ENCODE data around the gene DYNLT1.

The DYNLT1 gene

DNA sequence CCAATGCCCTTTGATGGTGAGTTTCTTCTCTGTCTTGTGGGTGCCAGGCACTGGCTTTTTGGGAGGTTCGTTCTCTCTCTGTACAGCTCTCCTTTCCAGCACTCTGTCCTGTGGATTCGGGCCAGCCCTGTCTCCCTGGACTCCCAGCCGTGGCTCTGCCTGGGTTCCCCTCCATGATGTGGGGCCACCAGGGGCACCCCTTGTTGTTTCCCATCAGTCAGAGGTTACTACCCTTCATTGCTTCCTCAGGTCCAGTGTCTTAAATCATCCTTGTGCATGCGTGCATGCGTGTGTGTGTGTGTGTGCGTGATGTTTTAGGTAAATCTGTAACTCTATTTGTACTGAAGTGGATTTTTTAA is 40.5 kb downstream of the DYNLT1 start:
- TF ChIP-seq, protein P1, sequence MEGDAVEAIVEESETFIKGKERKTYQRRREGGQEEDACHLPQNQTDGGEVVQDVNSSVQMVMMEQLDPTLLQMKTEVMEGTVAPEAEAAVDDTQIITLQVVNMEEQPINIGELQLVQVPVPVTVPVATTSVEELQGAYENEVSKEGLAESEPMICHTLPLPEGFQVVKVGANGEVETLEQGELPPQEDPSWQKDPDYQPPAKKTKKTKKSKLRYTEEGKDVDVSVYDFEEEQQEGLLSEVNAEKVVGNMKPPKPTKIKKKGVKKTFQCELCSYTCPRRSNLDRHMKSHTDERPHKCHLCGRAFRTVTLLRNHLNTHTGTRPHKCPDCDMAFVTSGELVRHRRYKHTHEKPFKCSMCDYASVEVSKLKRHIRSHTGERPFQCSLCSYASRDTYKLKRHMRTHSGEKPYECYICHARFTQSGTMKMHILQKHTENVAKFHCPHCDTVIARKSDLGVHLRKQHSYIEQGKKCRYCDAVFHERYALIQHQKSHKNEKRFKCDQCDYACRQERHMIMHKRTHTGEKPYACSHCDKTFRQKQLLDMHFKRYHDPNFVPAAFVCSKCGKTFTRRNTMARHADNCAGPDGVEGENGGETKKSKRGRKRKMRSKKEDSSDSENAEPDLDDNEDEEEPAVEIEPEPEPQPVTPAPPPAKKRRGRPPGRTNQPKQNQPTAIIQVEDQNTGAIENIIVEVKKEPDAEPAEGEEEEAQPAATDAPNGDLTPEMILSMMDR (IDR thresholded peaks at IDR 0.05; ENCODE audit: extremely low read depth, missing control alignments), result no peak
- DNase-seq (ENCODE audit: low spot score), result no peak

- DNase-seq (ENCODE audit: low spot score), result no peak
- TF ChIP-seq, protein P1 (IDR thresholded peaks at IDR 0.05; ENCODE audit: extremely low read depth, missing control alignments), result no peak
Measured at GRCh38 chr6:158603261-158604047, 41.1 kb downstream of the DYNLT1 start.

DNA sequence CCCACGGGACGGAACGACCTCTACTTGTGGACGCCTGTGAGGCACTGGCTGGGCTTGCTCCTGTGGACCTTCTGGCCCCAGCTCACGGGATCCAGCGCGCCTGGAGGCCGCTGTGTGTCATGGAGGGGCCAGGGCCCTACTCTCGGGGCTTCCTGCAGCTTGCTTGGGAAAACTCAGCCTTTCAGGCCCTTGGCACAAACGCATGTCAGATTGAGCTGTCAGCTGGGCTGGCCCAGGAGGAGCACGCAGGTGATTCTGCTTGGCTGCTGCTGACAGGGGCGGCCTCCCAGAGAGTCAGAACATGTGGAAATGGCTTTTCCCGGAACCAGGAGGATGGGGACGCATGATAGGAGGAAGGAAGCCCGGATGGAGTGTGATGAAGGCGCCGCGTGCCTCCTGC is 44.9 kb downstream of the DYNLT1 start:
- TF ChIP-seq, protein P1 (IDR thresholded peaks at IDR 0.05; ENCODE audit: extremely low read depth, missing control alignments), result no peak
- DNase-seq (ENCODE audit: low spot score), result no peak

GRCh38 chr6:158597565-158597964 is 47.0 kb downstream of the DYNLT1 start:
- TF ChIP-seq, protein P1 (IDR thresholded peaks at IDR 0.05; ENCODE audit: extremely low read depth, missing control alignments), result no peak

GRCh38 chr6:158596861-158597260 is 47.7 kb downstream of the DYNLT1 start:
- DNase-seq (ENCODE audit: low spot score), result no peak
- TF ChIP-seq, protein P1 (IDR thresholded peaks at IDR 0.05; ENCODE audit: extremely low read depth, missing control alignments), result no peak

More at GRCh38 chr6:158597565-158597964, 47.0 kb downstream of the DYNLT1 start:
- DNase-seq (ENCODE audit: low spot score), result no peak

- TF ChIP-seq, protein P1 (IDR thresholded peaks at IDR 0.05; ENCODE audit: extremely low read depth, missing control alignments), result no peak
- DNase-seq (ENCODE audit: low spot score), result no peak
Measured at GRCh38 chr6:158595223-158595622, 49.3 kb downstream of the DYNLT1 start.

- DNase-seq (ENCODE audit: low spot score), result no peak
Measured at GRCh38 chr6:158593670-158594069, 50.9 kb downstream of the DYNLT1 start.

More at GRCh38 chr6:158593670-158594069, 50.9 kb downstream of the DYNLT1 start:
- TF ChIP-seq, protein P1 (IDR thresholded peaks at IDR 0.05; ENCODE audit: extremely low read depth, missing control alignments), result no peak
